Measurements from ENCODE around the gene MORF4L1.

- TF ChIP-seq CTCF (IDR thresholded peaks at IDR 0.05) (no peak), POLR2A (IDR thresholded peaks at IDR 0.05) (no peak)
These were observed 39.6 kb downstream of the MORF4L1 start for GRCh38 chr15:78912316-78912715.

Data from heart left ventricle (tissue), 13 donors.